GM19023 (cell line): Measurements from ENCODE around the gene C19orf81.
"Not testable (repeated sequence)": the region's sequence is repeated elsewhere in the genome, so short reads cannot be mapped to it uniquely, and the experiment has no call there.

Source experiments
- ATAC-seq: cut with Tn5 transposase; IDR thresholded peaks from one replicate; pipeline ENCODE4 v1.9.1; 2021; ENCODE audit warnings: mild to moderate bottlenecking, moderate library complexity; ENCODE audit not compliant: unreplicated experiment

Gene C19orf81

GRCh38 chr19:50649433-50650391 is at the start of gene C19orf81:
Gene C19orf81 (plus strand): TSS chr19:50649445. CDS start chr19:50649445, 0 bp downstream.
- no peak for ATAC-seq

GRCh38 chr19:50601407-50602088 is 47.7 kb upstream of the C19orf81 start:
- no peak for ATAC-seq

- ATAC-seq, result no peak
Observed at GRCh38 chr19:50602089-50602422, 47.2 kb upstream of the C19orf81 start.

GRCh38 chr19:50602496-50602895 is 46.7 kb upstream of the C19orf81 start:
- ATAC-seq, result no peak

- ATAC-seq, result no peak
Observed at GRCh38 chr19:50602935-50603334, 46.3 kb upstream of the C19orf81 start.

GRCh38 chr19:50604264-50605073 is 44.8 kb upstream of the C19orf81 start:
- ATAC-seq, result not testable (repeated sequence)

GRCh38 chr19:50606059-50606836 is 43.0 kb upstream of the C19orf81 start:
- ATAC-seq, result not testable (repeated sequence)

GRCh38 chr19:50607388-50607787 is 41.9 kb upstream of the C19orf81 start:
- no peak for ATAC-seq

GRCh38 chr19:50607874-50608785 is 41.1 kb upstream of the C19orf81 start:
- no peak for ATAC-seq

- ATAC-seq, result not testable (repeated sequence)
Observed at GRCh38 chr19:50612504-50613404, 36.5 kb upstream of the C19orf81 start.

GRCh38 chr19:50618379-50618778 is 30.9 kb upstream of the C19orf81 start:
- ATAC-seq, result not testable (repeated sequence)

GRCh38 chr19:50619184-50619583 is 30.1 kb upstream of the C19orf81 start:
- ATAC-seq, result not testable (repeated sequence)

- ATAC-seq, result not testable (repeated sequence)
Observed at GRCh38 chr19:50620394-50620906, 28.8 kb upstream of the C19orf81 start.

GRCh38 chr19:50624949-50625600 is 24.2 kb upstream of the C19orf81 start:
- no peak for ATAC-seq

GRCh38 chr19:50626011-50626410 is 23.2 kb upstream of the C19orf81 start:
- ATAC-seq, result no peak

- ATAC-seq, result no peak
Observed at GRCh38 chr19:50626795-50627194, 22.4 kb upstream of the C19orf81 start.

- ATAC-seq, result no peak
Observed at GRCh38 chr19:50628146-50628545, 21.1 kb upstream of the C19orf81 start.

- no peak for ATAC-seq
Observed at GRCh38 chr19:50628551-50628950, 20.7 kb upstream of the C19orf81 start.
